HepG2 (cell line): ENCODE data around the gene ZNF132. TPM values are rescaled to one million over a fixed set of nuclear protein-coding genes. Genes with fewer than 3 reads are reported as not detected.

Experiments
- ATAC-seq: fragments of 200-7000 bp; cut with Tn5 transposase; 3 replicates; pipeline ENCODE4 v1.9.1; 2020; ENCODE audit warnings: mild to moderate bottlenecking, moderate library complexity
- BruUV-seq: library from RNA; stranded (reverse); fragments of 400-500 nt; replicated peaks from 2 replicates; lab custom pipeline; 2021; lab: Mats Ljungman, UMichigan
- CTCF ChIA-PET: fragments of 300-600 bp; formaldehyde crosslinking; extraction: SDS; loops from one replicate; lab custom pipeline; 2021; ENCODE audit warnings: low total read pairs, inconsistent platforms, low intra/inter-chr PET ratio; lab: Yijun Ruan, JAX
- POLR2A ChIA-PET: fragments of 350-600 bp; sonication (Branson Sonifier 250); formaldehyde crosslinking; loops from one replicate; lab custom pipeline; 2020; ENCODE audit warnings: antibody characterized with exemption, inconsistent platforms; lab: Yijun Ruan, JAX
- DNase-seq: peaks from one replicate; pipeline ENCODE4 v3.0.0-alpha.2; 2015; ENCODE audit warnings: low spot score
- FAIRE-seq: peaks from 3 replicates; lab custom pipeline; 2011; peaks lifted over from hg19 to GRCh38; lab: Jason Lieb, UNC
- H2AFZ ChIP-seq: one replicate; pipeline ENCODE4 v1.6.1; 2011; ENCODE audit warnings: low read length, inconsistent platforms
- H3K27ac ChIP-seq: fragments of 300-600 bp; 3 replicates; pipeline ENCODE4 v1.8.0; 2011; ENCODE audit warnings: mixed run types, mild to moderate bottlenecking, mixed read lengths, low read length, inconsistent platforms; ENCODE audit not compliant: insufficient read depth; ENCODE audit errors: extremely low read length
- H3K27me3 ChIP-seq, 2 experiments: fragments of 200-600 bp in 1 of 2; 2 replicates in 1 of 2; 3 replicates in 1 of 2; pipeline versions ENCODE4 v1.6.0 to v1.8.0; 2011; ENCODE audit warnings: low read length in 2 of 2, mild to moderate bottlenecking in 2 of 2, moderate library complexity in 2 of 2, inconsistent platforms in 1 of 2; ENCODE audit not compliant: insufficient read depth in 2 of 2, control insufficient read depth in 1 of 2
- H3K36me3 ChIP-seq, 2 experiments: fragments of 200-600 bp in 1 of 2; replicated peaks in 1 of 2; 2 replicates in 1 of 2; 3 replicates in 1 of 2; pipeline versions ENCODE4 v1.5.1 to v1.8.0; 2011; ENCODE audit warnings: low read length in 2 of 2, inconsistent platforms in 1 of 2; ENCODE audit not compliant: insufficient read depth in 2 of 2, control insufficient read depth in 1 of 2
- H3K4me1 ChIP-seq: 2 replicates; pipeline ENCODE4 v1.5.1; 2012; ENCODE audit warnings: low read length, inconsistent platforms; ENCODE audit not compliant: insufficient read depth
- H3K4me2 ChIP-seq: 2 replicates; pipeline ENCODE4 v1.6.0; 2011; ENCODE audit warnings: low read depth, low read length, inconsistent platforms
- H3K4me3 ChIP-seq, 3 experiments: fragments of 200-600 bp in 1 of 3; sonication (generic), shearing (Covaris generic) in 1 of 3; replicated peaks in 1 of 3; 2 replicates each; pipeline ENCODE4 v1.5.1; 2011 to 2016; ENCODE audit warnings: low read length in 3 of 3, inconsistent platforms in 2 of 3, low read depth in 2 of 3, mild to moderate bottlenecking in 2 of 3, control low read depth in 1 of 3, mixed read lengths in 1 of 3; ENCODE audit not compliant: insufficient read depth in 1 of 3
- H3K79me2 ChIP-seq: one replicate; pipeline ENCODE4 v1.6.1; 2011; ENCODE audit warnings: low read length, inconsistent platforms; ENCODE audit not compliant: insufficient read depth
- H3K9ac ChIP-seq: 2 replicates; pipeline ENCODE4 v1.6.0; 2011; ENCODE audit warnings: mild to moderate bottlenecking, low read depth, low read length, inconsistent platforms; ENCODE audit not compliant: insufficient read depth
- H3K9me3 ChIP-seq: 2 replicates; pipeline ENCODE4 v1.5.1; 2012; ENCODE audit warnings: mild to moderate bottlenecking, low read length
- H4K20me1 ChIP-seq: 2 replicates; pipeline ENCODE4 v1.6.0; 2011; ENCODE audit warnings: inconsistent platforms, mild to moderate bottlenecking, low read length, moderate library complexity; ENCODE audit not compliant: insufficient read depth
- ETV6 ChIP-seq: sonication (generic); formaldehyde crosslinking; conservative IDR thresholded peaks from 2 replicates; pipeline ENCODE4 v1.4.0; 2020; ENCODE audit warnings: missing genetic modification reagents
- WGBS: methylation state at CpG from one replicate; pipeline ENCODE4 v1.1.6; 2017; ENCODE audit warnings: low lambda C conversion rate; 5-methylcytosine and 5-hydroxymethylcytosine counted together
- in situ Hi-C: cut with HindIII; loops from 2 replicates; pipeline ENCODE4 v1.10.0; 2017; ENCODE audit warnings: low pct_unique_long_range_greater_than_20kb; ENCODE audit not compliant: extremely low pct_ligation_motif_present
- intact Hi-C: fragments of 100-400 bp; cut with micrococcal nuclease; formaldehyde crosslinking; loops from one replicate; pipeline ENCODE4 v1.10.0; 2022; ENCODE audit not compliant: unreplicated experiment
- polyA plus RNA-seq, 8 experiments: library from polyadenylated mRNA; depleted of rRNA in 3 of 8; stranded (reverse) in 7 of 8; unstranded in 1 of 8; fragments of >200 nt; fragmentation: Illumina TruSeq in 4 of 8; extraction: Trizol in 4 of 8; gene quantifications; 2 replicates each; pipeline versions ENCODE4 v1.2.1 to v1.2.3, GENCODE V29; 2011 to 2016; ENCODE audit warnings: low read depth in 4 of 8, missing spikeins in 1 of 8, mixed read lengths in 1 of 8; ENCODE audit not compliant: insufficient read depth in 1 of 8
- total RNA-seq, 5 experiments: library from RNA; depleted of rRNA; stranded (reverse); fragments of >200 nt; fragmentation: Illumina TruSeq; extraction: Trizol; gene quantifications; 2 replicates each; pipeline ENCODE4 v1.2.3, GENCODE V29; 2016; ENCODE audit warnings: low read depth in 1 of 5
- TF ChIP-seq, protein P1 (sequence below): sonication (generic); formaldehyde crosslinking; IDR thresholded peaks from 2 replicates; pipeline ENCODE4 v1.5.0; 2020; ENCODE audit warnings: mild to moderate bottlenecking, missing genetic modification reagents
- TF ChIP-seq, protein P2 (sequence below): IDR thresholded peaks from 2 replicates; pipeline ENCODE4 v1.6.1; 2016; ENCODE audit warnings: control low read depth

Gene ZNF132
- total and polyA plus RNA-seq, 2 of the 13 experiments (the other 11 are each of a cell fraction or from before 2014, with no cell fraction given), result not detected

DNA sequence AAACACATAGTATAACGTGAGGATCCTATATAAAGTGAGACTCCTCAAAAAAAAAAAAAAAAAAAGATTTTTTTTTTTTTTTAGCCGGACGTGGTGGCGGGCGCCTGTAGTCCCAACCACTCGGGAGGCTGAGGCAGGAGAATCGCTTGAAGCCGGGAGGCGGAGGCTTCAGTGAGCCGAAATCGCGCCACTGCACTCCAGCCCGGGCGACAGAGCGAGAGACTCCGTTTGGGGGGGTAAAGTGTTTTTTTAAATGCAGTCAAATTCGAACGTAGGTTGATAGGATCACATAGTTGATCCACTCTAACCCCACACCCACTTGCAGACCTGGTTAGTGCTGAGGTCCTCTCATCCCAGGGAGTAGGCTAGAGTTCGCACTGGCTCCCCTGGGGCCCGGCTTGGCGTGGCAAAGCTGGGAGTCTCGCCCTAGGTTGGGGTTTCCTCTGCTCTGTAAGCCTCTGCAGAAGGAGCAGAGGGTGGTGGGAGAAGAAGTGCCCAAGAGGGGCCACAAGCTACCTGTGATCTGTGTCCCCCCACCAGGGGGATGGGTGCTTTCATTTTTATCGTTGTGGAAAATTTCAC is 38.0 kb downstream of the ZNF132 start:
- 27% methylated on average over 20 of the region's 23 CpGs for WGBS
- in situ Hi-C loops (no loop called here), intact Hi-C loops (loop anchor here (2.0 kb wide), 1 partner anchor 15 kb away; the partner anchor contains the start of gene RPS5)
- no peak for ATAC-seq
- Histone ChIP-seq H3K9ac (peak overlapping the region; percentile 71), H3K9me3 (no peaks in the 10 kb centered on the region), H3K4me1 (peaks cover 51% of the 10 kb centered on the region), H4K20me1 (no peaks in the 10 kb centered on the region), H2AFZ (no peak overlapping the region), H3K27ac (peak overlapping the region; percentile 58), H3K4me3 (peak overlapping the region; percentile 68 to 85 (median 73)), H3K27me3 (no peaks in the 10 kb centered on the region), H3K79me2 (peaks cover 5% of the 10 kb centered on the region), H3K36me3 (no peaks in the 10 kb centered on the region), H3K4me2 (peak overlapping the region; percentile 92)
- FAIRE-seq, result no peak
- ChIA-PET CTCF (no interaction called here), POLR2A (interaction anchor here (0.7 kb wide), 1 partner anchor 112 kb away, joined by 3 read pairs; no protein-coding TSS in a partner anchor)
- no peak for DNase-seq
- no TSS peak for BruUV-seq
- no peak for TF ChIP-seq ETV6
- TF ChIP-seq, protein P1, sequence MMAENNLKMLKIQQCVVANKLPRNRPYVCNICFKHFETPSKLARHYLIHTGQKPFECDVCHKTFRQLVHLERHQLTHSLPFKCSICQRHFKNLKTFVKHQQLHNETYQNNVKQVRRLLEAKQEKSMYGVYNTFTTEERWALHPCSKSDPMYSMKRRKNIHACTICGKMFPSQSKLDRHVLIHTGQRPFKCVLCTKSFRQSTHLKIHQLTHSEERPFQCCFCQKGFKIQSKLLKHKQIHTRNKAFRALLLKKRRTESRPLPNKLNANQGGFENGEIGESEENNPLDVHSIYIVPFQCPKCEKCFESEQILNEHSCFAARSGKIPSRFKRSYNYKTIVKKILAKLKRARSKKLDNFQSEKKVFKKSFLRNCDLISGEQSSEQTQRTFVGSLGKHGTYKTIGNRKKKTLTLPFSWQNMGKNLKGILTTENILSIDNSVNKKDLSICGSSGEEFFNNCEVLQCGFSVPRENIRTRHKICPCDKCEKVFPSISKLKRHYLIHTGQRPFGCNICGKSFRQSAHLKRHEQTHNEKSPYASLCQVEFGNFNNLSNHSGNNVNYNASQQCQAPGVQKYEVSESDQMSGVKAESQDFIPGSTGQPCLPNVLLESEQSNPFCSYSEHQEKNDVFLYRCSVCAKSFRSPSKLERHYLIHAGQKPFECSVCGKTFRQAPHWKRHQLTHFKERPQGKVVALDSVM (CRISPR knock-in tag), result 0 out of 2 replicates have a peak, but pooled peaks have one; percentile 28
- TF ChIP-seq, protein P2, sequence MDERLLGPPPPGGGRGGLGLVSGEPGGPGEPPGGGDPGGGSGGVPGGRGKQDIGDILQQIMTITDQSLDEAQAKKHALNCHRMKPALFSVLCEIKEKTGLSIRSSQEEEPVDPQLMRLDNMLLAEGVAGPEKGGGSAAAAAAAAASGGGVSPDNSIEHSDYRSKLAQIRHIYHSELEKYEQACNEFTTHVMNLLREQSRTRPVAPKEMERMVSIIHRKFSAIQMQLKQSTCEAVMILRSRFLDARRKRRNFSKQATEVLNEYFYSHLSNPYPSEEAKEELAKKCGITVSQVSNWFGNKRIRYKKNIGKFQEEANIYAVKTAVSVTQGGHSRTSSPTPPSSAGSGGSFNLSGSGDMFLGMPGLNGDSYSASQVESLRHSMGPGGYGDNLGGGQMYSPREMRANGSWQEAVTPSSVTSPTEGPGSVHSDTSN (CRISPR knock-in tag), result no peak
